Right lobe of liver (tissue), 6 donors: Measurements from ENCODE around the gene SH3D21. TPM values are rescaled to one million over a fixed set of nuclear protein-coding genes. Genes with fewer than 3 reads are reported as not detected.
A peak's percentile ranks its signal among the peaks of the same experiment; 100 is the strongest.

Experiments used
- ATAC-seq, 4 donors: fragments of 200-7000 bp; cut with Tn5 transposase; one replicate each; pipeline ENCODE4 v1.9.1; 2020; ENCODE audit warnings: mild to moderate bottlenecking in 4 of 4, moderate library complexity in 4 of 4
- DNase-seq, 3 donors: peaks; one replicate each; pipeline ENCODE4 v3.0.0-alpha.2; 2020
- H3K27ac ChIP-seq, 3 donors: fragments of 200-600 bp; one replicate each; pipeline ENCODE4 v1.8.0; 2022
- H3K27me3 ChIP-seq, 2 donors: fragments of 200-600 bp; one replicate each; pipeline ENCODE4 v1.8.0; 2022
- H3K36me3 ChIP-seq, 4 donors: fragments of 200-600 bp; sonication (generic) in 1 of 4; one replicate each; pipeline versions ENCODE4 v1.5.1 to v1.8.0; 2017 to 2022; ENCODE audit warnings: control low read depth in 1 of 4
- H3K4me1 ChIP-seq, 4 donors: fragments of 200-600 bp; sonication (generic) in 1 of 4; one replicate each; pipeline versions ENCODE4 v1.5.1 to v1.8.0; 2017 to 2022; ENCODE audit warnings: control low read depth in 1 of 4
- H3K4me3 ChIP-seq, 3 donors: fragments of 200-600 bp; one replicate each; pipeline ENCODE4 v1.8.0; 2022
- H3K9me3 ChIP-seq, 4 donors: fragments of 200-600 bp; sonication (generic) in 1 of 4; one replicate each; pipeline versions ENCODE4 v1.5.1 to v1.8.0; 2017 to 2022; ENCODE audit warnings: control low read depth in 1 of 4
- CTCF ChIP-seq, 4 donors: fragments of 200-600 bp in 3 of 4; fragments of 450-650 bp in 1 of 4; IDR thresholded peaks; one replicate each; pipeline versions ENCODE4 v1.5.1 to v1.8.0; 2016 to 2022; ENCODE audit warnings: antibody characterized with exemption in 4 of 4, mild to moderate bottlenecking in 2 of 4
- POLR2A ChIP-seq: fragments of 450-650 bp; IDR thresholded peaks from one replicate; pipeline ENCODE4 v1.6.1; 2017; ENCODE audit warnings: antibody characterized with exemption, mild to moderate bottlenecking
- WGBS: methylation state at CpG from one replicate; pipeline ENCODE4 v1.1.6; 2018; ENCODE audit warnings: low coverage, low lambda C conversion rate; ENCODE audit not compliant: insufficient coverage; ENCODE audit errors: missing lambda C conversion rate; 5-methylcytosine and 5-hydroxymethylcytosine counted together
- intact Hi-C, 2 donors: fragments of 100-400 bp; cut with DNase I; formaldehyde crosslinking; loops; one replicate each; pipeline versions ENCODE4 v1.11.2 to v1.14.1; 2022
- total RNA-seq, 6 experiments: library from RNA; depleted of rRNA in 2 of 6; stranded (reverse); fragments of >200 nt in 2 of 6; fragmentation: NEBNext Ultra II Directional in 3 of 6; extraction: Animal tissue kit (Norgen Biotek cat#: 25700) in 3 of 6; gene quantifications; one replicate each; pipeline versions ENCODE4 v1.1.0 to v1.2.4, GENCODE V29; 2016 to 2023
- donor health status: DM: no; HTN: yes; CAD: no.
- donor health status: DM: no; HTN: no; CAD: no.
- donor health status: DM: no; HTN: no; CAD: no.
- donor health status: DM: no; HTN: yes; CAD: no.
- donor health status: DM: no; HTN: yes; CAD: no.

The SH3D21 gene
- total RNA-seq, 6 experiments from 2014 or later = 0.50 to 5.1 (median 1.2) TPM

GRCh38 chr1:36358514-36359084 is 52.4 kb downstream of the SH3D21 start:
- no peaks in the 10 kb centered on the region for H3K9me3 ChIP-seq
- H3K4me1 ChIP-seq = no peaks in the 10 kb centered on the region
- no peak overlapping the region for H3K27ac ChIP-seq
- TF ChIP-seq POLR2A = no peak
- TF ChIP-seq CTCF (IDR thresholded peaks at IDR 0.05) = no peak
- no peak for ATAC-seq
- peaks cover 0 to 75% (median 33%) of the 10 kb centered on the region in 4 donors for H3K36me3 ChIP-seq
- no peak overlapping the region for H3K4me3 ChIP-seq
- intact Hi-C loops = no loop called here
- no peak for DNase-seq
- WGBS = 69% methylated on average over 3 of the region's 13 CpGs
- H3K27me3 ChIP-seq = no peaks in the 10 kb centered on the region

- Histone ChIP-seq H3K9me3 (no peaks in the 10 kb centered on the region), H3K27ac (no peak overlapping the region), H3K4me3 (no peak overlapping the region), H3K4me1 (no peaks in the 10 kb centered on the region), H3K36me3 (peaks cover 0 to 67% (median 27%) of the 10 kb centered on the region in 4 donors), H3K27me3 (no peaks in the 10 kb centered on the region)
- TF ChIP-seq POLR2A (no peak), CTCF (IDR thresholded peaks at IDR 0.05) (no peak)
- no peak for DNase-seq
- no peak for ATAC-seq
- intact Hi-C loops = no loop called here
- 87% methylated on average over 3 of the region's 5 CpGs for whole genome bisulfite sequencing
These were observed 53.2 kb downstream of the SH3D21 start for GRCh38 chr1:36359383-36359782.

- H3K4me3 ChIP-seq = no peak overlapping the region
- H3K27me3 ChIP-seq = no peaks in the 10 kb centered on the region
- H3K9me3 ChIP-seq = no peaks in the 10 kb centered on the region
- H3K36me3 ChIP-seq = peaks cover 0 to 61% (median 23%) of the 10 kb centered on the region in 4 donors
- no peaks in the 10 kb centered on the region for H3K4me1 ChIP-seq
- DNase-seq = no peak
- 84% methylated on average over 5 of the region's 6 CpGs for WGBS
- no peak overlapping the region for H3K27ac ChIP-seq
- TF ChIP-seq CTCF (IDR thresholded peaks at IDR 0.05) = no peak
- TF ChIP-seq POLR2A = no peak
- intact Hi-C loops = no loop called here
- ATAC-seq = peak in 2 of 4 donors; percentile 36 to 40
These were observed 53.9 kb downstream of the SH3D21 start for GRCh38 chr1:36359911-36360550.

GRCh38 chr1:36365381-36365780 is 59.2 kb downstream of the SH3D21 start:
- ATAC-seq (peak in 2 of 4 donors; percentile 12 to 37), DNase-seq (peak in 1 of 3 donors; percentile 38)
- Histone ChIP-seq H3K4me1 (peaks cover 0 to 6% (median 0%) of the 10 kb centered on the region in 4 donors), H3K4me3 (no peak overlapping the region), H3K27ac (peak overlapping the region in 2 of 3 donors; percentile 27 to 41), H3K27me3 (no peaks in the 10 kb centered on the region), H3K36me3 (peaks cover 0 to 25% (median 7%) of the 10 kb centered on the region in 4 donors), H3K9me3 (no peaks in the 10 kb centered on the region)
- WGBS = 38% methylated on average over 1 of the region's 1 CpG
- TF ChIP-seq CTCF (IDR thresholded peaks at IDR 0.05) = no peak
- no peak for TF ChIP-seq POLR2A
- intact Hi-C loops = no loop called here
